Right renal cortex interstitium (tissue), 3 donors: Measurements from ENCODE around the gene FADS6. TPM values are rescaled to one million over a fixed set of nuclear protein-coding genes. Genes with fewer than 3 reads are reported as not detected.

Experiments used
- DNase-seq, 3 donors: peaks; one replicate each; pipeline ENCODE4 v3.0.0-alpha.2; 2013; ENCODE audit warnings: low read depth in 3 of 3, low spot score in 2 of 3
- polyA plus RNA-seq, 3 donors: library from polyadenylated mRNA; unstranded; fragments of 120-200 nt; gene quantifications; one replicate each; pipeline ENCODE4 v1.2.1, GENCODE V29; 2013; ENCODE audit not compliant: insufficient read length in 3 of 3

FADS6 gene
- polyA plus RNA-seq, 3 donors: 0.15 to 0.33 (median 0.29) TPM

- no peak for DNase-seq
Observed at GRCh38 chr17:74892013-74892841, 1.2 kb downstream of the FADS6 start.

GRCh38 chr17:74890554-74890953 lies 2.9 kb downstream of the FADS6 start:
- DNase-seq: no peak

- DNase-seq: no peak
Observed at GRCh38 chr17:74888469-74888868, 5.0 kb downstream of the FADS6 start.

- no peak for DNase-seq
Observed at GRCh38 chr17:74883241-74883745, 10.1 kb downstream of the FADS6 start.

- no peak for DNase-seq
Observed at GRCh38 chr17:74882517-74883240, 10.8 kb downstream of the FADS6 start.

GRCh38 chr17:74881073-74881472 lies 12.4 kb downstream of the FADS6 start:
- DNase-seq: no peak

GRCh38 chr17:74879308-74879707 lies 14.1 kb downstream of the FADS6 start:
- DNase-seq: no peak

- no peak for DNase-seq
Observed at GRCh38 chr17:74878658-74879057, 14.8 kb downstream of the FADS6 start.

GRCh38 chr17:74877592-74878548 lies 15.6 kb downstream of the FADS6 start:
- no peak for DNase-seq

GRCh38 chr17:74875977-74876593 lies 17.3 kb downstream of the FADS6 start:
- no peak for DNase-seq

GRCh38 chr17:74875155-74875976 lies 18.1 kb downstream of the FADS6 start:
- DNase-seq: no peak

- no peak for DNase-seq
Observed at GRCh38 chr17:74874615-74875037, 18.8 kb downstream of the FADS6 start.

- DNase-seq: no peak
Observed at GRCh38 chr17:74873874-74874614, 19.4 kb downstream of the FADS6 start.

- peak; percentile 99 to 100 (median 99) for DNase-seq
Observed at GRCh38 chr17:74873037-74873873, 20.2 kb downstream of the FADS6 start.

- DNase-seq: no peak
Observed at GRCh38 chr17:74872313-74873036, 21.0 kb downstream of the FADS6 start, which contains the start of gene FDXR. Gene FDXR, minus strand, starts transcription at chr17:74872994. Its CDS starts 50 bp downstream, at chr17:74872944.

GRCh38 chr17:74871356-74872076 lies 21.9 kb downstream of the FADS6 start:
- DNase-seq: no peak
